Measurements from ENCODE around the gene SLC2A4.

The SLC2A4 gene

DNA sequence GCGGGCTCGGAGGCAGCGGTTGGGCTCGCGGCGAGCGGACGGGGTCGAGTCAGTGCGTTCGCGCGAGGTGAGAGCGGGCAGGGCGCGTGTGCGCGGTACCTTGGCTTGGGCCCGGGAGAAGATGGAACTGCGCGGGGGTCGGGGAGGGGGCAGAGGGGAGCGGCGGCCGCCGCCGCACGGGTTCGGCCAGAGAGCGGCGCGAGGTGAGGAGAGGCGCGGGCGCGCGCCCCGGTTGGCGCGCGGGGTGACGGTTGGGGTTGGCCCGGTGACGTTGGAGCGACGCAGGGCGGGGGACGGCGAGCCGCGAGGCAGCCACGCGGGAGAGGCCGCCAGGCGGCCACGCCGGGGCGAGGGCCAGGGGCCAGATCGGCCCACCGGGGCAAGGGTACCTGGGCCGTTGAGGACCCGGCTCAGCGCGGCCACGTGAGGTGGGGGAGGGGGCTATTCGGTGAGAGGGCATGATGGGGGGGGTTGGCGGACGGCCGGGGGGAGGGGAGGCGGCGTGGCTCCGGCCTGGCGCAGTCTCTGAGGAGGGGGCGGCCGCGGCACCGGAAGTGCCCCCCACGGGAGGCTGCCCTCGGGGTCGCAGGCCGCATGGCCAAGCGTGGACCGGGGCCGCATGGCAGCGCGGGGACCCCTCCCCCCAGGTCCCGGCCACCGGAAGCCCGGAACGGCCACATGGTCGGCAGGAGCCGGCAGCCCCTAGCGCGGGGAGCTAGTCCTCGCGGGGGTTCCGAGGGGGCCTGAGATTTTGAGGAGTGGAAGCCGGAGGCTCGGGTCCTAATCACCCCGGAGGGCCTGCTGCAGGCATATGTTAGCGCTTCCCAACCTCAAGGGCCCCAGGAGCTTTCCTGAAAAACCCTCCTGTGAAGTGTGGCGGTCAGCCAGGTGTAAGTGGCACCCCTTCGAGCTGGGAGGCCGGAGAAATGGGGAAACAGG is 26.4 kb downstream of the SLC2A4 start:
- peak; percentile 43 for DNase-seq

DNA sequence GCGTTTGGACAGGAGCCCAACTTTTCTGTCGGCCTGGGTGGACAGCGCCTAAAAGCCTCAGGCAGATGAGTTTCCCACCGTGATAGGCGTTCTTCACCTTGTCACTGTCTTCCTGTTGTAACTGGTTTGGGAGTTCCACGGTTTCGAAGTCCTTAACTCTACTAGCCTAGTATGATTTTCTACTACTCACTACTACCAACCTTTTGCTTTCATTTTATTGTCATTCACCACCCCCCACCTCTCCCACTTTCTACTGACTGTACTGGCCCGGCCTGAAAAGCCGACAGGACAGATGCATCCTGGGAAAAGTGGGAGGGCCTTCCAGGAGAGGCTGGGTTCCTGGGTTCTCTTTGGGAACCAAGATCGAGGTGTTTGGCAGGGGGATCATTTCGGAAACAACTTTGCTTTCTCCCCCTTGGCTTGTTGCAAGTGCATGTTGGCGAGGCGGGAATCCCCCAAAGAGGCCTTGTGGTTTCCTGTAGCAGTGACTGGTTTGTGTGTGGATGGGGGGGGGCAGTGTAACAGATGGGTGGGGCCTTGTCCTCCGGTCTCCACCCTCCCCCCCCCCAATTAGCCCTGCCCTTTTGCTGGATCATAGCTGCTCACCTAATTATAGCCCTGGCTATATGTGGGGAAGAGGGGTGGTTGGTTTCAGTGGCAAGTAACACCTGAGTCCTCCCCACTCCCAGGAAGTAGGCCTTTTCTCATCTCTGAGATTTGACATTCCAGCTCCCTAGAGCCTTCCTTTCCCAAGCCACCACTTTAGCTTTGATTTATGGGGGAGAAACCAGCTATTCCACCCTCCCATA is 27.3 kb downstream of the SLC2A4 start:
- peak; percentile 77 for DNase-seq

DNA sequence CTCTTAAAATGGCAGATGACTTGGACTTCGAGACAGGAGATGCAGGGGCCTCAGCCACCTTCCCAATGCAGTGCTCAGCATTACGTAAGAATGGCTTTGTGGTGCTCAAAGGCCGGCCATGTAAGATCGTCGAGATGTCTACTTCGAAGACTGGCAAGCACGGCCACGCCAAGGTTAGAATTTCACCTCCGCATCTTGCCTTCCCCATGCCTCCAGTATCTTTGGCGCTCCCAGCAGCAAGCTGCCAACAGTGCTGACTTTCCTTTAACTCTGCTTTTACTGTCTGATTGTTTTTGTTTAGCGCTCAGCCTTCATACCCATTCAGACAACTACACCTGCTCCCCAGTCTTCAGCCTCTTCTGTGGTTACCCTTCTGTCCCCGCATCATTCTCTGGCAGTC is 28.1 kb downstream of the SLC2A4 start:
- no peak for DNase-seq

DNA sequence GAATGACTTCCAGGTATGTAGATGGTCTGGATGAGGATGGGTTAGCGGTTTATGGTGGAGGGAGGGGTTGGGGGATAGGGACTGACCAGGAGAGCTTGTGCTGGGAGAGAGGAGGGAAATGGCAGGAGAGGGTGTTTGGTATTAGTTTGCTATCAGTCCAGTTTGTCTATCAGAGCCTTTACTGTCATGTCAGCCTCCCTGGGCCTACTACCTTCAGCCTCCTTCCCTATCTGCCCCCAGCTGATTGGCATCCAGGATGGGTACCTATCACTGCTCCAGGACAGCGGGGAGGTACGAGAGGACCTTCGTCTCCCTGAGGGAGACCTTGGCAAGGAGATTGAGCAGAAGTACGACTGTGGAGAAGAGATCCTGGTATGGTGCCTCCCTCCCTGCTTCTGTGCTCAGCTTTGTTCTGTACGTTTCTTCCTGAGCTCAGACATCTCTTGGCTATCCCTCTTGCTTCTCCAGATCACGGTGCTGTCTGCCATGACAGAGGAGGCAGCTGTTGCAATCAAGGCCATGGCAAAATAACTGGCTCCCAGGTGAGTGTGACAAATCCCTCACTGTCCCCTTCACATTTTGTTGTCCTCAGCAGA is 29.7 kb downstream of the SLC2A4 start:
- DNase-seq = no peak

DNA sequence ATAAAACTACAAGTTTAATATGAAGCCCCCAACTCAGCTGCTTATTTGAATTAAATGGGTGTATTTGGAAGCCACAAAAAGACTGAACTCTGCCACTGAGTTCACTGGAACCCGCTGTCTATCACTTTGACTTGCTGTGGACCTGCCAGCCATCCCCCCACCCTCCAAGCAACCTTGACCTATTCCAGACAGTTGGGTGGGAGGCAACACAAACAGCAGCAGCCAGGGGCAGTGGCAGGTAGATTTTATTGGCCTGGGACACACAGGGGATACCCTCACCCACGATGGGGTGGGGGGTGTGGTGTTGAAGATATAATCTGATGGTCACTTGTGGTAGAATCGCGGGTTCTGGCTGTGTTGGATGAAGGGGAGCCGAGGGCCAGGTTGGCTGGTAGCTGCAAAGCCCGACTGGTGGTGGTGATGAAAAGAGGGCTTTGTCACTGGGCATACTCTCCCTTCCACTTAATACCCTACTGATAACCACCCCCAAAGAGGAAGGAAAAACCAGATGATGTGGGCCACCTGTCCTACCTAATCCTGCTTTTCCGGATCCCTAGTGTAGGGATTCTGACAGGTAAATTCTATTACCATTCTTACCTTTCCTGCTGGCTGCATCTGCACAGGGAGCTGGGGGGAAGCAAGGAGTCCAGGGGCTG is 31.0 kb downstream of the SLC2A4 start:
- DNase-seq = no peak

DNA sequence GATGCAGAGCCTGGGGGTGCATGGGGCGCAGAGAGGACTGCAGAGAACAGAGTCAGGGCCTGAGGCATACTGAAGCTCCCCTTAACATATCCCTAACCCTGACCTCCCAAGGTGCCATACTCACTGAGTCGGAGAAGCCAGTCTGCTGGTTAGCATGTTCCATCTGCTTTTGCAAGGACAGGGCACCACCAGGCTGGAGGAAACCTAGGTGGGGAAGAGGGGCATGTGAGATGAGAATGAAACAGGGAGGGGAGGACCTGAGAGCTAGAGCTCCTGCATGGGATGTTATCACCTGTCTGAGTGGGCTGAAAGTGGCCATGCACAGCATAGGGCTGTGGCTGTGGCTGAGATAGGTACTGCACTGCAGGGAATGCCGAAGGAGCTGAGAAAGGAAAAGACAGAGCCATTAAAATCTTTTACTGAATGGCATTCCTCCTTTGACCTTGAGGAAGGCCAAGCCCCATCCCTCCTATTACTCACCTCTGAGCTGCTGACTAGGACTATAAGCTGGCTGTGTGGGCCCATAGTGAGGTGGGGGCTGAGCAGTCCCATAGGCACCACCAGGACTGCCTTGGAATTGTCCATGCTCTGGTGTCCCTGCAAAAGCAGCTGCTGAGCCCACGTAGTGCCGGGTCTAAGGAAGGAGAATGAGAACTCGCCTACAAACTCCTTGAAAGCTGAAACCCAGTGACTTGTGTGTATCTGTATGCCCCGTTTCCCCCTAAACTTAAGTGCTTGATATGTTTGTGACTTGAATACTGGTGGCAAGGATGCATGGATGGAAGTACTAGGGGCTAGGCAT is 31.8 kb downstream of the SLC2A4 start:
- no peak for DNase-seq

DNA sequence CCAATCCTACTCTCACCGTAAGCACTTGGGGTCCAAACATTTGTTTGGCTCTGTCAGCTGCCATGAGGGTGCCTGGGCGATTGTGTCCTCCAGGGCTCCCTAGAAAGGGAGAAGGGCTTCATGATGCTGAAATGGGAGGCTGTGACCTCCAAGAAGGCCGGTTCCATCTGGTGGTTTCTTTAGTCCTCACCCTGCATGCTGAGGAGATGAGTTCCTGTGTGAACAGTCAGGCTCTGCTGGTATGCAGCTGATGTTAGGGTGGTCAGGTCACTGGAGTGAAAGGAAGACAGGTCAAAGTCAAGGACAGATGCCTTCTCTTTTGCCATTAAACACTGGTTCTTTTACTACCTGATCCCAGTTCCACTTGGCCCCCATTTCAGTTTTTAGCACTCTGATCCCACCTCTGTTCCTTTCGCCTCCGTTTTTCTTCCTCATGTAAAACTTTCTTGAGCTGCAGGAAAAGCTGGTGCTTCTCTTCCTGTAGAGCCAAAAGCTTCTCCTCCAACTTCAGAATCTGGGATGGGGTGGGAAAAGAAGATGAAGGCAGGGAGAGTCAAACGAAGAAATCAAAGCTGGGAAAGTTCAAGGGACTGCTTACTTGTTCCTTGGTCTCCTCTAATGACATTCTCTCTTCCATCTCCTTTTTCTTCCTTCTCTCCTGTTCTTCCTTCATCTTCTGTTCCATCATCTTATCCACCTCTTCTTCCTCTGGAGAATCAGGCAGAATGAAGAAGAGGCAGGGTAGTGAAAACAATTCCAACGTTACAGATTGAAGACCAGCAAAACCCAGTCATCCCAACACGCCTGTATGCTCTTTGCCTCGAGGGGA is 32.6 kb downstream of the SLC2A4 start:
- no peak for DNase-seq

DNA sequence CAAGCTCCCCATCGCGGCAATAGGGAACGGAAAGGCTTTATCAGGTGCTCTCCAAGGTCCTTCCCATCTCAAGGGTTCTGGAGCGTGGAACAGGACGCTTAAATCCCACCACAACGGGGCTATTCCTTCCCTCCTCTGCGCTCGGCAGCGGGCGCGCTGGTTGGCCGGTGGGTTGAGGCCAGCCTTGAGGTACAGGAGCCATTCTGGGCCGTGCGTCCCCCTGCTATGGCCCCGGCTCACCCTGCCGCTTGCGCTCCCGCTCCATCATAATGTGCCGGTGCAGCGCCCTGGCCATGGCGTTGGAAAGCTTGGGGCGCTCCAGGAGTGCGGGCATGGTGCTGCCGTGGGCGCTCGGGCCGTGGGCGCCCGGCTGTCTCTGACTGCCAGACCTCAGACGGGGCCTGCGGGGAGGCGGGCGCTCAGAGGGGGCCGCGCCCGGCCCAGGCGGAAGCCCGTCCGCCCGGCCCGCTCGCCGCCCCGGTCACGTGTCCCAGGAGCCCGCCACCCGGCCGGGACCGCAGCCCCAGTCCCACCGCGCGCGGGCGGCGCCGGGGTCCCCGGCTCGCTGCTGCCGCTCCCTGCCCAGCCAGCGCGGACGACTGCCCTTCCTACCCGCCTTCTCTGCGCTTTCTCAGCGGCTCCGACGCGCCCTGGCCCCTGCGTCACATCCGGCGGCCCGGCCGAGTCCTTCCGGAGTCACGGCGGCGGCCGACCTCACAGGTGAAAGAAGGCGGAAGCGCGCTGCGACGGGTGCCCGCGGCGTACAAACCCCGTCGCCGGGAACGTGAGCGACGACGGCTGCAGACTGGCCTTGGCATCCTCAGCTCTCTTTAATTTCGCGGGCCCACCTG is 33.4 kb downstream of the SLC2A4 start, which contains the start of gene GPS2:
Gene GPS2 (minus strand): TSS at position 642 of the 851 bp plus-strand sequence. CDS start 308 bp downstream, at position 334.
- peak; percentile 92 for DNase-seq

DNA sequence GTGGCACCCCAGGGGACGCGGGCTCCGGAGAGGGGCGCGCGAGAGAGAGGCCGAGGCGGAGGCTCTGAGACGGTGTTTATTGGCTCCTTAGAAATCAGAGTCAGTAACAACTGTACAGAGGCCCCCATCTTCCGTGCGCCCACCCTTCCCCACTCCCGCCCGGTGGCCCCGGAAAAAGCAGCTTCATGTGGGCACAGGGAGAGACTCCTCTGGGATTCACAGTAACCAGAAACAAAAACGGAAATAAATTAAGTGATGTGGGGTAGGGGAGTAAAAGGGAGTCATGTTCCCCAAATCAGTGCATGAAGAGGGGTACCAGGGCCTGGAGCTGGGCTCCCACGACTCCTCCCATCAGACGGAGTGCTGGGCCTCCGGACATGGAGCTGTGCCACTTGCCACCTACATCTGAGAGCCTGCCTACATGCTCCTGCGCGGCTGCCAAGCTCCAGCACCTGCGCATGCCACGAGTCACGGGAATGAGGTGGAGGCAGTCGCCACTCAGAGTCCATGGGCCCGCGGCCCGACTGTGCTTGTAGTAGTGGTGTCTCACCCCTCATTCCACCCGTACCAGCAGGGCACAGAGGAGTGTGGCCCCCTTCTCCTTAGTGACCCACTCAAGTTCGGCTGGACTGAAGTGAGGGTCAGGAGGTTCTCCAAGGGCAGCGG is 34.2 kb downstream of the SLC2A4 start:
- DNase-seq = no peak

DNA sequence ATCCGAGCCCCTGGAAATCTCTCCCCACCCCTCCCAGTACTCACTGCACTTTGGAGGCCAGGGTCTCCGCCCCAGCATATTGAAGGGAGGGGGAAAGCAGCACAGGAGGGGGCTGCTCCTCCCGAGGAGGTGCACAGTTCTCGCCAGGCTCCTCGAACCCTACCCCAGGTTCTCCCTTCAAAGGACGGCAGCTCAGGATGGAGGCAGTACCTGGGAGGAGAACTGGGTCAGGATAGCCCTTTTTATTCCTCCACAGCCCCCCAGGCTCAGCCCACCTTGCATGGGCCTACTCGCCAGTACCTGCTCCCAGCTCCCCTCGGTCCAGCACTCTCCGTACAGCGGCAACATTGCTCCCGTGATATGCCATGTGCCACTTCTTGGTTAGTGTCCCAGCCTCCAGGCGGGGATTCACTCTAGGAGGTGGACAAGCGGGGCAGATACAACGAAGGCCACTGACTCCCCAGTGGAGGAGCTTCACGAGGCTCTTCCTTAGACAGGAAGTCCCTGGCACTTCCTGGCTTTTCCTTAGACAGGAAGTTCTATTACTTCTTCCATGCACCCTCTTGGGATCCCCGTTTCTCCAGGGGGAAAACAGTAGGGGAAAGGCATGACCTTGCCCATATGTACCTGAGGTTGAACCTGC is 35.8 kb downstream of the SLC2A4 start:
- no peak for DNase-seq

DNA sequence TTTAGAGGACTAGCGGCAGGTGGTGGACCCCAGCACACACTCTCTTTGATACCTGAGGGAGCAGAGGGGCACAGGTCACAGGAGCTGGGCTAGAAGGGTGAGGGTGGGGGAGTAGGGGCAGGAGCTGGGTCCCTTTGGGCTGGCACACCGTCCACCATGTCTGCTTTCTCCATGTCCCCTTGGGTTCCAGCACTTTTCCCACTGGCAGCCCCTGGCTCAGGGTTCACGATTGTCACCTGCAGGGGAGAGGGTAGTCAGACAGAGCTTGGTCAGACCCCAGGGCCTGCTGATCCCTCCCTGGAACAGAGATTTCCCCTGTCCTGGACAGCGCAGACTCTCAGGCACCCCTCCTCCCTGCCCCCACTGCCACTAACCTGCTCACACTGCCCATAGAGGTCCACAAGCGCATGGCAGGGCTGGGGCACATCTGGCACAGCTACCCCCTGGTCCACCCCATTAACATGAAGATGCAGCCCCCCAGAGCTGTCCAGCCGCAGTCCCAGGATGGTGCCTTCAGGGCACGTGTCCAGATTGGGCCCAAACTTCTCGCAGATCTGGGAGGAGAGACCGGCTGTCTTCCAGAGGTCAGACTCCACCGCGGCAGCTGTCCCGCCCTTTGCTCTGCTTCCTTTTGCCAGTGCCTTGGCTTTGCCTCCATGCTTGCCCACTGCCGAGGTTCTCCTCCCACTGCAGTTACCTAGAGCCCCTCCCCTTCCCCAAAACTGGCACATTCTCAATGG is 36.8 kb downstream of the SLC2A4 start:
- DNase-seq = no peak

DNA sequence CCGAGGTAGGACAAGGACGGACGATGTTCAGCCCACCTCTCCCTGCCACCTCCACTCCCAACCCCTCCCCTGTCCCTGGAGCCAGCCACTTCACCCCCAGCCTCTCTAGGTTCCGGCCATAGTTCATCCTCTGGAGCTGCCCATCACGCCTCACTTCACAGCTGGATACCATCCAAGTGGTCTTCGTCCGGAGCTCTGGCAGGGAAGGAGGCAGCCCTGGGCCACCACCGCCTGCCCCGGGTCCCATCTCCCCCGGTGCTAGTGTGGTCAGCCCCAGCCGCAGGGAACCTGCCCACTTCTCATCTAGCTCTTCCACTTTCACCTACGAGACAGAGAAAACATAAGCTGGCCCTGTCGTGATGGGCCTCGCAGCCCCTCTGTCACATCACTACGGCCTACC is 39.9 kb downstream of the SLC2A4 start:
- DNase-seq = no peak

DNA sequence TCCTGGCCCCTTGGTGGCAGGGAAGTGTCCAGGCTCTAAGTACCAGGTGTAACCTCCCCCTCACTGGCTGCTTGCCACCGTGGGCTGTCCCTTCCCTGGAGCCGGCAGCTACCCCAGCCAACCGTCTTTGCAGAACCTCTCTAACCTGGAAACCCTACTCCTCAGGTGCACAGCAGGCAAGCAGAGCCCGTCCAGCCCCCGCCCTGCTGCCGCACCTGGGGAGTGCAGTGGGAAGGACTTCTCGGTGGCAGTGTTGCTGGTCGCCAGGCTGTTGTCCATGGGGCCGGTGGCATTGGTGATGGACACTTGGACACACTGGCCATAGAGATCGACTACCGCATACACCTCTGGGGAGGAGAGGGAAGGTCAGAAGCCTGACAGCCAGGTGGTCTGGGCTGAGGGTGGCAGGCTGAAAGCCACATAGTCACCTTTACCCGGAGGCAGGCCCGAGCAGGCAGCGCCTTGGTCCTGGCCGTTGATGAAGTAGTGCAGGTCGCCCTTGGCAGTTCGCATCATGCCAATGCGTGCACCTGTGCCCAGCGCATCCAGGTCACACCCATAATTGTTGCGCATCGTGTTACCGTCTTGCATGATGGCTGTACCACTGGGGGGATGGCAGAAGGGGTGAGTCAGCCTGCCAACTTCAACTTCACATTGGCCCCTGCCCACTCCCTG is 41.1 kb downstream of the SLC2A4 start:
- DNase-seq = no peak

DNA sequence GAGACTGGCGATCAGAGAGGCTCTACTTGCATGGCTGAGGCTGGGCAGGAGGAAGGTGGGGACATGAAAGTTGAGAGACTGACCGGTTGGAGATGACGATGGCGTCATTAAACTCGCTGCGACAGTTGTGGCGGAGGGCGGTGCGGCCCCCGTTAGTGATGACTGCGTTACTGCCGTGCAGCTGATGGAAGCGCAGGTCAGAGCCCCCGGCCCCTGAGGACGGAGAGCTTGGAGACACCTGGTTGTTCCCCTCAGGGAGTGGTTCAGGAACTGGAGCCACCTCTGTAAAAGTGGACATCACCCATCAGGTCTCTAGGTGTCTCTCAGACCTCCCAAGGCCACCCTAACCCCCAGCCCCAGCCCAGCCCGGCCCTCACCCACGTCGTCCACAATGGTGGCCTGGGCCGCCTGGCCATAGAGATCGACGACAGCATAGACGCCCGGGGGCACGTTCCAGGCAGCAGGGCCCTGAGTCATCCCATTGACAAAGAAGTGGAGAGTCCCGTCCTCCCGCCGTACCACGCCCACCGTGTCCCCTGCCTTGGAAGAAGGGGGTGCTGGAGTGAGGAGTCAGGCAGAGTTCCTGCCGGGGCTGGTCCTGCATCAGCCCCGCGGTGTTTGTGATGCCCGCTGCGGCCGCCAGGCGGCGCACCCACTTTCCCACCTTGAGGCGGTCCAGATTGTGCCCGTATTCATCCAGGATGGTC is 42.4 kb downstream of the SLC2A4 start:
- peak; percentile 44 for DNase-seq

DNA sequence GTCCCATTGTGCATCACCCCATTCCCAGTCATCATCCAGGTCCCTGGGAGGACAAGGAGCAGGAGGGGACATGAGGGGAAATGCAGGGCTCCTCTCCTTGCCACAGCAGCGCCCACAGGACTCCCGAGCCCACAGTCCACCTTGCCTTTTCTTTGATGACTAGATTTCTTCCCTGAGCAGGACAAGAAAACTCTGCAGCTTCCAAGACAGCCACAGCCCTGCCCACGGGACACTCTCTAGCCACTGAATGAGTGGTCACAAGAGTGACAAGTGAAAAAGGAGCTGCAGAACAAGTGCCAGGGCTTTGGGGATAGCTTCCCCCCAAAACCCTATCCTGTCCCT is 42.9 kb downstream of the SLC2A4 start:
- no peak for DNase-seq

DNA sequence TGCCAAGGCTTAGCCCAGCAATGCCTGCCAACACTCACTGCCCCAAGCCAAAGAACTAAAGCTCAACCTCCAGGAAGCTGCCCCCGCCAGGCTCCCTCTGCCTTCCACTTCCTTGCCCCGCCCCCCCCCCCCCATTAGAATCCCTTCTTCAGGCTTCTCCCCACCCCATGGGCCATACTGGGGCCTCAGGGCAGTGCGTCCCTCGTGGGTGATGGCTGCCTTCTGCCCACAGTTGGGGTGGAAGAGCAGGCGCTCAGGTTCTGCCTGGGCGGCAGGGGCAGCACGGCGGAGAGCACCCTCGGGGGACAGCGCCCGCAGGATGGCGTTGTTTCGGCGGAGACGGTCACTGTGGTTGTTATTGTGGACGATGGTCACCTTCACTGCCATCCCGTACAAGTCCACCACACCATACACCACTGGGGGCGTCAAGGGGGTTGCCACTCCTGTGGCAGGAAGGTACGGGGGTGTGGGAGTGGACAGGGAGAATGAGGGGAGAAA is 43.6 kb downstream of the SLC2A4 start:
- no peak for DNase-seq

DNA sequence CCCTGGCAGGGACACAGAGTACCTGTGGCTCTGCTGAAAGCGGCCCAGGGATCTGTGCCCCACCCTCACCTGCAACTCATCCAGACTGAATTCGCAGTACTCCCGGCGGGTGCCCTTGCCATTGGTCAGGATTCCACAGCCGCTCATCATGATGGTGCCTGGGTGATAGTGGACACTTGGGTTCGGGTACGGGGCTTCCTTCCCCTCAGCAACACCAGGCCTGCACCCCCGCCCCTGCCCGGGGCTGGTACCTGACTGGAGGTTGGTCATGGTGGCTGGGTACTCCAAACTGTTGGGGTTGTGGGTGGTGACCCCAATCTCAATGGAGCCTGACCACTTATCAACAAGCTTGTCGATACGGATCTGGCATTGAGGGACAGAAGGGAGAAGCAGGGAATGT is 44.7 kb downstream of the SLC2A4 start:
- no peak for DNase-seq
